Upper lobe of left lung (tissue), 4 donors: ENCODE data around the gene B3GNT8.
"Not testable (repeated sequence)": the region's sequence is repeated elsewhere in the genome, so short reads cannot be mapped to it uniquely, and the experiment has no call there.

Source experiments
- EP300 ChIP-seq, 4 donors: sonication (generic); formaldehyde crosslinking; IDR thresholded peaks; one replicate each; pipeline ENCODE4 v1.5.1; 2017; ENCODE audit warnings: antibody characterized with exemption in 4 of 4, control low read depth in 2 of 4
- POLR2A ChIP-seq, 4 donors: fragments of 450-650 bp; IDR thresholded peaks; one replicate each; pipeline ENCODE4 v1.5.1; 2016 to 2017; ENCODE audit warnings: antibody characterized with exemption in 4 of 4, mild to moderate bottlenecking in 2 of 4
- POLR2AphosphoS5 ChIP-seq, 2 donors: sonication (generic); formaldehyde crosslinking; IDR thresholded peaks; one replicate each; pipeline ENCODE4 v1.5.1; 2017; ENCODE audit warnings: antibody characterized with exemption in 2 of 2
- TF ChIP-seq, protein P1 (sequence below), 6 experiments: fragments of 450-650 bp in 4 of 6; fragments of 200-600 bp in 2 of 6; sonication (generic) in 2 of 6; IDR thresholded peaks; one replicate each; pipeline ENCODE4 v1.5.1; 2016 to 2019; ENCODE audit warnings: antibody characterized with exemption in 6 of 6

GRCh38 chr19:41463257-41464256 is 36.4 kb upstream of the B3GNT8 start:
- TF ChIP-seq, protein P1, sequence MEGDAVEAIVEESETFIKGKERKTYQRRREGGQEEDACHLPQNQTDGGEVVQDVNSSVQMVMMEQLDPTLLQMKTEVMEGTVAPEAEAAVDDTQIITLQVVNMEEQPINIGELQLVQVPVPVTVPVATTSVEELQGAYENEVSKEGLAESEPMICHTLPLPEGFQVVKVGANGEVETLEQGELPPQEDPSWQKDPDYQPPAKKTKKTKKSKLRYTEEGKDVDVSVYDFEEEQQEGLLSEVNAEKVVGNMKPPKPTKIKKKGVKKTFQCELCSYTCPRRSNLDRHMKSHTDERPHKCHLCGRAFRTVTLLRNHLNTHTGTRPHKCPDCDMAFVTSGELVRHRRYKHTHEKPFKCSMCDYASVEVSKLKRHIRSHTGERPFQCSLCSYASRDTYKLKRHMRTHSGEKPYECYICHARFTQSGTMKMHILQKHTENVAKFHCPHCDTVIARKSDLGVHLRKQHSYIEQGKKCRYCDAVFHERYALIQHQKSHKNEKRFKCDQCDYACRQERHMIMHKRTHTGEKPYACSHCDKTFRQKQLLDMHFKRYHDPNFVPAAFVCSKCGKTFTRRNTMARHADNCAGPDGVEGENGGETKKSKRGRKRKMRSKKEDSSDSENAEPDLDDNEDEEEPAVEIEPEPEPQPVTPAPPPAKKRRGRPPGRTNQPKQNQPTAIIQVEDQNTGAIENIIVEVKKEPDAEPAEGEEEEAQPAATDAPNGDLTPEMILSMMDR (IDR thresholded peaks at IDR 0.05), result not testable (repeated sequence)
- not testable (repeated sequence) for TF ChIP-seq POLR2A, EP300, POLR2AphosphoS5 (IDR thresholded peaks at IDR 0.05)
